Measurements from ENCODE around the gene TCP10L.
"Not testable (repeated sequence)": the region's sequence is repeated elsewhere in the genome, so short reads cannot be mapped to it uniquely, and the experiment has no call there.

The TCP10L gene, protein sequence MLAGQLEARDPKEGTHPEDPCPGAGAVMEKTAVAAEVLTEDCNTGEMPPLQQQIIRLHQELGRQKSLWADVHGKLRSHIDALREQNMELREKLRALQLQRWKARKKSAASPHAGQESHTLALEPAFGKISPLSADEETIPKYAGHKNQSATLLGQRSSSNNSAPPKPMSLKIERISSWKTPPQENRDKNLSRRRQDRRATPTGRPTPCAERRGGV

DNA sequence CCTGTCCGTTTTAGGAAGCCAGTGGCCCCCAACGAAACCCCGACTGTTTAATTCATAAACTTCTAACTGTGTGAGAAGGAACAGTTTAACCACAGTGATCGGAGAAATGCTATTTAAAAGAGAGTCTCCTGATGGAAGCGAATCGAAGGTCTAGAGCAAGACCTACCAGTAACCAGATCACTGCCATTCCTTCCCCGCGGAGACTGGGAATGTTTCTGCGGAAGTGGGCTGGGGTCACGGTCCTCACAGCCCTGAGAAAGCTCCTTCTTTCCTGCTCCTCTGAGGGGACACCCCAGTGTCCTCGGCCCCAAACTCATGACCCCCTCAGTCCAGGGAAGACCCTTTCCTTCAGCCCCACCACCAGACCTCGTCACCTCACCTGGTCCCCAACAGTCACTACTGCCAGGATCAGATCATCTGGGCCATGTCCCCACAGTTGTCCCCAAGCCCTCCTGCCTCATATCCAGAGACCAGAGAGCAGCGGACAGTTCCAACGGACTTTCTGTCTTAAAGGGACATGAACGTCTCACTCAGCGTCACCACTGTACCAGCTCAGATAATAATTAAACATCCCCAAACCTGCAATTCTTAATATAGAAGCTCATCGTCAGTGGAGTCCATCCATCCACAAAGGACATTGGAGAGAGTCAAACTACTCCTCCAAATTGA, at the start of gene TCP10L:
TSS of gene TCP10L (minus strand) at position 482 of the 669 bp plus-strand sequence. CDS start 1,219 bp downstream, outside the sequence.
- no peak for DNase-seq (ENCODE audit: low read depth)
- no peak within 1 kb of the TSS for H3K4me3 ChIP-seq (ENCODE audit: low read depth, low read length)
- TF ChIP-seq, protein P1, sequence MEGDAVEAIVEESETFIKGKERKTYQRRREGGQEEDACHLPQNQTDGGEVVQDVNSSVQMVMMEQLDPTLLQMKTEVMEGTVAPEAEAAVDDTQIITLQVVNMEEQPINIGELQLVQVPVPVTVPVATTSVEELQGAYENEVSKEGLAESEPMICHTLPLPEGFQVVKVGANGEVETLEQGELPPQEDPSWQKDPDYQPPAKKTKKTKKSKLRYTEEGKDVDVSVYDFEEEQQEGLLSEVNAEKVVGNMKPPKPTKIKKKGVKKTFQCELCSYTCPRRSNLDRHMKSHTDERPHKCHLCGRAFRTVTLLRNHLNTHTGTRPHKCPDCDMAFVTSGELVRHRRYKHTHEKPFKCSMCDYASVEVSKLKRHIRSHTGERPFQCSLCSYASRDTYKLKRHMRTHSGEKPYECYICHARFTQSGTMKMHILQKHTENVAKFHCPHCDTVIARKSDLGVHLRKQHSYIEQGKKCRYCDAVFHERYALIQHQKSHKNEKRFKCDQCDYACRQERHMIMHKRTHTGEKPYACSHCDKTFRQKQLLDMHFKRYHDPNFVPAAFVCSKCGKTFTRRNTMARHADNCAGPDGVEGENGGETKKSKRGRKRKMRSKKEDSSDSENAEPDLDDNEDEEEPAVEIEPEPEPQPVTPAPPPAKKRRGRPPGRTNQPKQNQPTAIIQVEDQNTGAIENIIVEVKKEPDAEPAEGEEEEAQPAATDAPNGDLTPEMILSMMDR (IDR thresholded peaks at IDR 0.05; ENCODE audit: insufficient read depth, low read depth, low read length, missing control alignments): no peak

DNA sequence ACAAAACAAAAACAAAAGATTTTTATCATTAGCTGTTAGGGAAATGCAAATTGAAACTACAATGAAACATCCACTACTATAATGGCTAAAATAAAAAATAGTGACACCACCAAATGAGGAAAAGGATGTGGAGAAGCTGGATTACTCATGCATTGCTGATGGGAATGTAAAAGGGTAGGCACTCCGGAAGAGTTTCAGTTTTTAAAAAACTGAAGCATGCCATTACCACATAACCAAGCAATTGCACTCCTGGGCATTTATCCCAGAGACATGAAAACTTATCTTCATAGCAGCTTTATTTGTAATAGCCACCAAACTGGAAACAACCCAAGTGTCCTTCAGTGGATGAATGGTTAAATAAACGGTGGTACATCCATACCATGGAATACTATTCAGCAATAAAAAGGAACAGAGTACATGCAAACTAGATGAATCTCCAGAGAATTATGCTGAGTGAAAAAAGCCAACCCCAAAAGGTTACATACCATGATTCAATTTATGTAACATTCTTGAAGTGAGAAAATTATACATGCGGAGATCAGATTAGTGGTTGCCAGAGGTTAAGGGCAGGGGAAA, 41.4 kb upstream of the TCP10L start:
- TF ChIP-seq, protein P1 (IDR thresholded peaks at IDR 0.05; ENCODE audit: insufficient read depth, low read depth, low read length, missing control alignments): no peak
- H3K4me3 ChIP-seq (ENCODE audit: low read depth, low read length): no peak overlapping the region
- DNase-seq (ENCODE audit: low read depth): no peak

- H3K4me3 ChIP-seq (ENCODE audit: low read depth, low read length); DNase-seq (ENCODE audit: low read depth): not testable (repeated sequence)
Measured at GRCh38 chr21:32618218-32618617, 32.9 kb upstream of the TCP10L start.

- peak overlapping the region; percentile 83 for H3K4me3 ChIP-seq (ENCODE audit: low read depth, low read length)
- DNase-seq (ENCODE audit: low read depth): no peak
- TF ChIP-seq, protein P1 (IDR thresholded peaks at IDR 0.05; ENCODE audit: insufficient read depth, low read depth, low read length, missing control alignments): no peak
Measured at GRCh38 chr21:32613436-32614043, 28.2 kb upstream of the TCP10L start.

- H3K4me3 ChIP-seq (ENCODE audit: low read depth, low read length): peak overlapping the region; percentile 83
- TF ChIP-seq, protein P1 (IDR thresholded peaks at IDR 0.05; ENCODE audit: insufficient read depth, low read depth, low read length, missing control alignments): no peak
- no peak for DNase-seq (ENCODE audit: low read depth)
Measured at GRCh38 chr21:32612999-32613337, 27.6 kb upstream of the TCP10L start.

DNA sequence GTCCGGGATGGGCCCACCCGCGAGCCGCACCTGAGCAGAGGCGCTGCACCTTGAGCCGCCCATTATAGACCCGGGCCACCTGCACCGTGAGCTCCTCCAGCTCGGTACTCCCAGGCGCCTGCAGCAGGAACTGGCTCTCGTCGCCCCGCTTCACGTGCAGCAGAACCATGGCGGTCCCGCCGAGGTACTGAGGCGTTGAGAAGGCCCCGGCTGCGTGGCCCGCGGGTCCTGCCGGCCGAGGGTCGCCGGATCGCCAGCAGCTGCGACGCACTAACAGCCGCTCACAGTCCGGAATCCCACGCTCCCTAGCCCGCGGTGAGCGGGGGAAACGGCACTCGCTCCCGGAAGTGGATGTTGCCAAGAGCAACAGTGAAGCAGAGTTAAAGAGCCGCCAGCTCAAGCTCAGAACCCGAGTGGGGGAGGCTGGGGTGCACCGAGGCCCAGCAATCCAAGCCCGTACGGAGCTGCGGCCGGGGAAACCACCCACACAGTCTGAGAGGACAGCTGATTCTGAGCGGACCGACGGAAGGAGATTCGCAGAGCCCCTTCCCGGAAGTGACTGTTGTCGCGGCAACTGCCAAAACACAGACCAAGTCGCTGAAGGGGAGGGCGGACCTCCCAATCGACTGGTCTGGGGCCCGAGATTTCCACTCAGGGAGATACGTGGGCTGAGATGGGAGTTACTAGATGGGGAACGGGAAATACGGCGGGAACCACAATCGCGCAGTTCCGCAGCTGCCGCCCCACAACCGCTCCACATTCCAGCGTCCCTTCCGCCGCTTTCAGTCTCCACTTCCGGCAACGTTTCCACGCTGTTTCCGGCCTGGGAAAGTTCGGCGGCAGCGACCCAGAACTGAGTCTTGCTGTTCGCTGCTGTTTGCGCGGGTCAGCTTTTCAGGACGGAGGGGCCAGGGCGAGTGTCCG, 27.0 kb upstream of the TCP10L start, which contains the start of gene CFAP298:
TSS of gene CFAP298 (minus strand) at position 303 of the 924 bp plus-strand sequence. CDS start at position 169, 134 bp downstream.
- H3K4me3 ChIP-seq (ENCODE audit: low read depth, low read length): peak within 1 kb of the TSS; percentile 83
- peak; percentile 95 for DNase-seq (ENCODE audit: low read depth)
- TF ChIP-seq, protein P1 (IDR thresholded peaks at IDR 0.05; ENCODE audit: insufficient read depth, low read depth, low read length, missing control alignments): no peak
